ENCODE data around the gene TRAPPC4. TPM values are rescaled to one million over a fixed set of nuclear protein-coding genes. Genes with fewer than 3 reads are reported as not detected.

The TRAPPC4 gene
- total RNA-seq, 5 donors from 2014 or later (not counting 1 experiment from before 2014, with no cell fraction given) = 65.0 to 78.5 (median 74.3) TPM

DNA sequence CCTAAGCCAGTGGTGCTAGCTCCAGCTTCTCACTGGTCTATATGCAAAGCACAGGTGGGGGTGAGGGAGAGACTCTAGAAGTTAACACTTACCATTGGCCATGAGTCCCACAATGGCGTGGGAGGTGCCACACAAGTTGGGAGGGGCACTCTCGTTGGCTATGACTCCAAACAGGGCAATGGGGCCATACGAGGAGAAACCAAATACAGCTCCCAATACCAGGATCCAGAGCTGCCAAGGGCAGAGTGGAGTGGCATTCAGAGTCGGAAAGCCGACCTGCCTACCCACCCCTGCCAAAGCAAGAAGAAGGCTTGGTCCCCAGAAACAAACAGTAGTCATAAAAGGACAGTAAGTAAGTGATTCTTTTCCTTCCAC is 6.5 kb downstream of the TRAPPC4 start:
- DNase-seq = no peak
- Mint-ChIP-seq H3K27ac (peak overlapping the region in 1 of 2 donors; percentile 75), H3K4me3 (no peak overlapping the region), H3K36me3 (peaks cover 30% of the 10 kb centered on the region), H3K27me3 (no peaks in the 10 kb centered on the region), H3K9me3 (no peaks in the 10 kb centered on the region), H3K4me1 (peaks cover 37 to 59% (median 52%) of the 10 kb centered on the region in 3 donors)
- Histone ChIP-seq H3K27ac (ENCODE audit: low read length) (no peak overlapping the region), H3K36me3 (ENCODE audit: control insufficient read depth in 2 of 2, extremely low read depth in 1 of 2, insufficient read depth in 1 of 2, low read length in 1 of 2) (peaks cover 5 to 59% of the 10 kb centered on the region in 2 donors), H3K27me3 (replicated peaks in 1 of 2; ENCODE audit: control insufficient read depth in 2 of 2, extremely low read depth in 1 of 2, insufficient read depth in 2 of 2, low read length in 1 of 2) (no peaks in the 10 kb centered on the region), H3K4me3 (ENCODE audit: control insufficient read depth in 1 of 2, extremely low read depth in 1 of 2, low read length in 1 of 2) (no peak overlapping the region), H3K4me1 (ENCODE audit: control insufficient read depth in 1 of 2, extremely low read depth in 1 of 2, insufficient read depth in 2 of 2, low read length in 2 of 2) (peaks cover 1 to 42% of the 10 kb centered on the region in 2 experiments), H3K9me3 (no peaks in the 10 kb centered on the region)
- no CpG with 5 or more reads among the region's 5 CpGs for WGBS (ENCODE audit: insufficient coverage)
- no peak for ATAC-seq (replicated peaks in 1 of 4)
- POLR2A ChIA-PET = interaction anchor here in 1 of 2 donors (0.5 kb wide), 1 partner anchor 27 kb away, joined by 3 read pairs; the partner anchor contains the start of gene CENATAC
- CTCF ChIA-PET = no interaction called here

DNA sequence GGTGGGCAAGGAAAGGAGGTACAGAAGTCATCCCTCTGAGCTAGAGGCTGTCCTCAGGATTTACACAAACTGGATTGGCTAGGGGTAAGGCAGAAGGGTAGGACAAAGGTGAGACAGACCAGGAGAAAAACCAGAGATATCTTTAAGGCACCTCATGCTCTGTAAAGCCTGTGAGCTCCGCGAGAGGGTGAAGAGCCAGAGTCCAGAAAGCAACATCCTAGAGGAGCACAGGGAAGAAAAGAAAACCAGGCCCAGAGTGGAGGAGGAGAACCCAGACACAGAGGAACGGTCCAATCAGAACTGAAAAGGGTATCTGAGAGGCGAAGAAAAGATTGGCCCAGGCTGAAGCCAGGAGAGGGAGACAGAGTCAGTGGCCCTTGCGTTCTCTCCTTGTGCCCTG is 7.0 kb downstream of the TRAPPC4 start:
- ATAC-seq (replicated peaks in 1 of 4) (no peak), DNase-seq (no peak)
- Histone ChIP-seq H3K36me3 (ENCODE audit: control insufficient read depth in 2 of 2, extremely low read depth in 1 of 2, insufficient read depth in 1 of 2, low read length in 1 of 2) (peaks cover 5 to 55% of the 10 kb centered on the region in 2 donors), H3K27ac (ENCODE audit: low read length) (no peak overlapping the region), H3K27me3 (replicated peaks in 1 of 2; ENCODE audit: control insufficient read depth in 2 of 2, extremely low read depth in 1 of 2, insufficient read depth in 2 of 2, low read length in 1 of 2) (no peaks in the 10 kb centered on the region), H3K4me1 (ENCODE audit: control insufficient read depth in 1 of 2, extremely low read depth in 1 of 2, insufficient read depth in 2 of 2, low read length in 2 of 2) (peaks cover 0 to 38% of the 10 kb centered on the region in 2 experiments), H3K9me3 (no peaks in the 10 kb centered on the region), H3K4me3 (ENCODE audit: control insufficient read depth in 1 of 2, extremely low read depth in 1 of 2, low read length in 1 of 2) (no peak overlapping the region)
- peak overlapping the region; percentile 34 for H3K27ac Mint-ChIP-seq
- POLR2A ChIA-PET = no interaction called here
- H3K4me1 Mint-ChIP-seq = peaks cover 35 to 55% (median 48%) of the 10 kb centered on the region in 3 donors
- CTCF ChIA-PET = no interaction called here
- no peaks in the 10 kb centered on the region for H3K9me3 Mint-ChIP-seq
- H3K36me3 Mint-ChIP-seq = peaks cover 29% of the 10 kb centered on the region
- WGBS (ENCODE audit: insufficient coverage) = 93% methylated on average over 4 of the region's 5 CpGs
- H3K4me3 Mint-ChIP-seq = no peak overlapping the region
- H3K27me3 Mint-ChIP-seq = no peaks in the 10 kb centered on the region

DNA sequence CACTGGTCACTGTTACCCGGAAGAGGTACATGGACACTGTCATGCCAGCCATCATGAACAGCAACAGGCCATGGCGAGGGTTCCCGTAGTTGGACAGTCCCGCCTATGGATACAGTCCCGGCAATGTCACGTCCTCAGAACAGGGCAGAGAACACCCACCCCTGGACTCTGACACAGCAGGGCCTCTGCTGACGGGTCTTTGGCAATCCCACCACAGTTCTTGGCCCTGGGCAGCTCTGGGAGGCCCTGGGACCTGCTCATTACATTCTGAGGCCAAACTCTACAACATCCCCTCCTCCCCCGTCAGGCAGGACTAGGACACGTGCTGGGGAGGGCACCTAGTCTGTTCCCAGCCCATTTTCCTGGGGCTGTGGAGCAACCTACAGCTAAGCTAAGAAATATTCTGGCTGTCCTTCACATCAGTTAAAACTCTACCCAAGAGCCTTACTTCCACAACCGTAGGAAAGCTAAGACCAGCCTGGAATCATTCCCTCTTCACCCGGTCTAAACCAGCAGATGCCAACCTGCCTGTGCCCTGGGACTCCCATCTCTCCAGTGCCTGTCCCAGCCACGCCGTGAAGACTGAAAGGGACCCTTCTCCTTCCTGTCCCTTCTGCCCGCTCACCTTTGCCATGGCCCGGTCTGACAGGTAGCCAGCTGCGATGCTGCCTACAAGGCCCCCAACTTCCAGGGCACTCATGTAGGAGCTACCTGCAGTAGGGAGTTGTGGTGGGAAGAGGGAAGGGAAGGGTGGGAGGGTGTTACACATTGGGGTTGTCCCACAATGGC is 7.6 kb downstream of the TRAPPC4 start:
- no peaks in the 10 kb centered on the region for H3K27me3 ChIP-seq (replicated peaks in 1 of 2; ENCODE audit: control insufficient read depth in 2 of 2, extremely low read depth in 1 of 2, insufficient read depth in 2 of 2, low read length in 1 of 2)
- WGBS (ENCODE audit: insufficient coverage) = 97% methylated on average over 14 of the region's 16 CpGs
- H3K27ac Mint-ChIP-seq = peak overlapping the region in 1 of 2 donors; percentile 34

DNA sequence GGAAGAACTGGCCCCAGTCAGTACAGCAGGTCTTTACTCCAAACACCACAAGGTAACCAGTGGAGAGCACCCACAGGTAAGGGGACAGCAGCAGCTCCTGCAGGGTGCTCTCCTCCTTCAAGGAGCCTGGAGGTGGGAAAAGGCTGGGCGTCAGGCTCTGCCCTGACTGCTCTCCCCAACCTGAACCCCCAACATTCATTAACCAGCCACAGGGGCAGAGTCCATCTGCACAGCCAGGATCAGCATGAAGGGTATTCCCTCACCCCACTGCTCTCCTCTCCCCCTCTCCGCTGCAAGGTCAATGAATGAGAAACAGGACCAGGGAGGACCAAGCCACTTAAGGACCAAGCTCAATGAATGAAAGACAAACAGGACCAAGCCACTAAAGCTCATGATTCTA is 8.4 kb downstream of the TRAPPC4 start:
- H3K27ac Mint-ChIP-seq = peak overlapping the region in 1 of 2 donors; percentile 17
- H3K36me3 Mint-ChIP-seq = peaks cover 20% of the 10 kb centered on the region
- ATAC-seq (replicated peaks in 1 of 4) = no peak
- ChIA-PET POLR2A (no interaction called here), CTCF (no interaction called here)
- no peaks in the 10 kb centered on the region for H3K9me3 Mint-ChIP-seq
- no peak overlapping the region for H3K4me3 Mint-ChIP-seq
- H3K27me3 Mint-ChIP-seq = no peaks in the 10 kb centered on the region
- no peak overlapping the region for H3K27ac ChIP-seq (ENCODE audit: low read length)
- H3K36me3 ChIP-seq (ENCODE audit: control insufficient read depth in 2 of 2, extremely low read depth in 1 of 2, insufficient read depth in 1 of 2, low read length in 1 of 2) = peaks cover 5 to 44% of the 10 kb centered on the region in 2 donors
- H3K9me3 ChIP-seq = no peaks in the 10 kb centered on the region
- DNase-seq = no peak
- peaks cover 0 to 34% of the 10 kb centered on the region in 2 experiments for H3K4me1 ChIP-seq (ENCODE audit: control insufficient read depth in 1 of 2, extremely low read depth in 1 of 2, insufficient read depth in 2 of 2, low read length in 2 of 2)
- H3K4me1 Mint-ChIP-seq = peaks cover 25 to 45% (median 38%) of the 10 kb centered on the region in 3 donors
- no CpG with 5 or more reads among the region's 2 CpGs for WGBS (ENCODE audit: insufficient coverage)
- no peaks in the 10 kb centered on the region for H3K27me3 ChIP-seq (replicated peaks in 1 of 2; ENCODE audit: control insufficient read depth in 2 of 2, extremely low read depth in 1 of 2, insufficient read depth in 2 of 2, low read length in 1 of 2)
- no peak overlapping the region for H3K4me3 ChIP-seq (ENCODE audit: control insufficient read depth in 1 of 2, extremely low read depth in 1 of 2, low read length in 1 of 2)

More for the DNA sequence above, 7.6 kb downstream of the TRAPPC4 start:
- CTCF ChIA-PET = interaction anchor here in 1 of 2 donors (0.6 kb wide), 1 partner anchor 34 kb away, joined by 3 read pairs; no protein-coding TSS in a partner anchor
- Histone ChIP-seq H3K9me3 (no peaks in the 10 kb centered on the region), H3K4me3 (ENCODE audit: control insufficient read depth in 1 of 2, extremely low read depth in 1 of 2, low read length in 1 of 2) (no peak overlapping the region), H3K36me3 (ENCODE audit: control insufficient read depth in 2 of 2, extremely low read depth in 1 of 2, insufficient read depth in 1 of 2, low read length in 1 of 2) (peaks cover 5 to 52% of the 10 kb centered on the region in 2 donors), H3K4me1 (ENCODE audit: control insufficient read depth in 1 of 2, extremely low read depth in 1 of 2, insufficient read depth in 2 of 2, low read length in 2 of 2) (peaks cover 0 to 36% of the 10 kb centered on the region in 2 experiments), H3K27ac (ENCODE audit: low read length) (no peak overlapping the region)
- H3K36me3 Mint-ChIP-seq = peaks cover 28% of the 10 kb centered on the region
- no peak for ATAC-seq (replicated peaks in 1 of 4)
- H3K9me3 Mint-ChIP-seq = no peaks in the 10 kb centered on the region
- no peak for DNase-seq
- H3K4me1 Mint-ChIP-seq = peaks cover 33 to 48% (median 46%) of the 10 kb centered on the region in 3 donors
- POLR2A ChIA-PET = no interaction called here
- no peaks in the 10 kb centered on the region for H3K27me3 Mint-ChIP-seq
- no peak overlapping the region for H3K4me3 Mint-ChIP-seq

DNA sequence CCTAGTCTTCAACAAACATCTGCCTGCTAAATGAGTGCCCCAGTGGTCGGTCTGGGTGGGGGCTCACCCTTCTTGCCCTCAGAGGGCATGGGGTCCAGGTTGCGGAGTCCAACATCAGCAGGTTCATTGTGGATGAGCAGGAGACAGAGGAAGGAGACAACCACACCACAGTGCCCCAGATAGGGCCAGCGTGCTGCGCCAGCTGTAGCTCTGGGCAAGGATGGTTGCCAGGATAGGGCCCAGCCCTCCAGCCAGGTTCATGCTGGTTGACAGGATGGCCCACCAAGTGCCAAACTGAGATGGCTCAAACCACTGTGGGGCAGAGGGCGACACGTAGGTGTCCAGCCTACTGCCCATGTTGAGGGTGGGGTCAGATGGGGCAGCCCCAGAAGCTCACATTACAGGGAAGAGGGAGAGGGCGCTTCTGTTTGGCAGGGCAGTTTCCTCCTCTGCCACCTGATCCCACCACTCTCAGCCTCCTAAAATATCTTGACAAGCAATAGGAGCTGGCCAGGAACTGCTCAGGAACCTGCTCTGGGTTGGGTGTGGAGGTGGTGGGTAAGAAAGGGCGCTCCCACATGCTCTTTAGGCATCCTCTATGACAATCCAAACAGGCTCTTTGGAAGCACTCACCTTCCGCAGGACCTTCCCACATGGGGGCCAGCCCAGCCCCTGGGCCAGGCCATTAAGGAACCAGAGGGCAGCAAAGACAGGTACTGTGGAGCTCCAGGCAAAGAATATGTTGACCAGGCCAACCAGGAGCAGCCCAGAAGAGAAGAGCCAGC is 9.2 kb downstream of the TRAPPC4 start:
- Histone ChIP-seq H3K36me3 (ENCODE audit: control insufficient read depth in 2 of 2, extremely low read depth in 1 of 2, insufficient read depth in 1 of 2, low read length in 1 of 2) (peaks cover 5 to 37% of the 10 kb centered on the region in 2 donors), H3K27ac (ENCODE audit: low read length) (no peak overlapping the region), H3K4me1 (ENCODE audit: control insufficient read depth in 1 of 2, extremely low read depth in 1 of 2, insufficient read depth in 2 of 2, low read length in 2 of 2) (peaks cover 0 to 34% of the 10 kb centered on the region in 2 experiments), H3K27me3 (replicated peaks in 1 of 2; ENCODE audit: control insufficient read depth in 2 of 2, extremely low read depth in 1 of 2, insufficient read depth in 2 of 2, low read length in 1 of 2) (no peaks in the 10 kb centered on the region), H3K4me3 (ENCODE audit: control insufficient read depth in 1 of 2, extremely low read depth in 1 of 2, low read length in 1 of 2) (no peak overlapping the region), H3K9me3 (no peaks in the 10 kb centered on the region)
- Mint-ChIP-seq H3K36me3 (peaks cover 20% of the 10 kb centered on the region), H3K4me3 (peak overlapping the region in 1 of 3 donors; percentile 6), H3K27ac (peak overlapping the region in 1 of 2 donors; percentile 55), H3K27me3 (no peaks in the 10 kb centered on the region), H3K9me3 (no peaks in the 10 kb centered on the region), H3K4me1 (peaks cover 23 to 41% (median 36%) of the 10 kb centered on the region in 3 donors)
- ChIA-PET CTCF (no interaction called here), POLR2A (no interaction called here)
- no peak for DNase-seq
- ATAC-seq (replicated peaks in 1 of 4) = no peak
- 100% methylated on average over 1 of the region's 9 CpGs for WGBS (ENCODE audit: insufficient coverage)

DNA sequence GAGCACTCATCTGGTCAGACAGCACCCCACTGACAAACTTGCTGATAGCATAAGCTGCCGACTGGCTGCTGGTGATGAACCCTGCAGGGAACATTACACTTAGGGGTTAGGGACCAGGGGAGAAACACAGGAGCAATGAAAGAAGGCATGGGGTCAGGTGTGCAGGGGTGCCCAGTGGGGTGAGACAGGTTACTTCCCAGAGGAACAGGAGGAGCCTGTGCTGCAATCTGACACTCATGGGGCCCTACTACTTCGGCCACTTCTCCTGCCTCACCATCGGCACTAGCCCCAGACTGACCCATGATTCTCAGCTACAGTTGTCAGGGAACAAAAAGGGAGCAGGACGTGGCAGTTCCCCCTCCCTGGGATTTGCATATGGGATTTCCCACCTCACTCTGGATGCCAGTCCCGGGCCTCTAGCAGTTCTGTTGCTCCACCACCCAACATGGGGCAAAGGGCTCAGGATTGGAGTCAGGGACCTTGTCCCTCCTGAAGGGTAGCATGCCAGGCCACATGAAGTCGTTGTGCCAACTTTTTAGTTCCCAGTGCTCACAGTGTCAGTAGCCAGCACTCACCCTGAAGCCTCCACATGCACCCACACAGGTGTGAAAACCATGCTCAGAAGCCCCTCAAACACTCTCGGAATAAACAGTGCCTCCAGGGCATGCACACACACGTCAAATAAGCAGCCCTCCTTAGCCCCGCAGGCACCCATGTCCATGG is 9.9 kb downstream of the TRAPPC4 start:
- H3K27me3 Mint-ChIP-seq = no peaks in the 10 kb centered on the region
- Histone ChIP-seq H3K9me3 (no peaks in the 10 kb centered on the region), H3K4me1 (ENCODE audit: control insufficient read depth in 1 of 2, extremely low read depth in 1 of 2, insufficient read depth in 2 of 2, low read length in 2 of 2) (peaks cover 0 to 34% of the 10 kb centered on the region in 2 experiments), H3K27ac (ENCODE audit: low read length) (peak overlapping the region; percentile 72), H3K27me3 (replicated peaks in 1 of 2; ENCODE audit: control insufficient read depth in 2 of 2, extremely low read depth in 1 of 2, insufficient read depth in 2 of 2, low read length in 1 of 2) (no peaks in the 10 kb centered on the region), H3K36me3 (ENCODE audit: control insufficient read depth in 2 of 2, extremely low read depth in 1 of 2, insufficient read depth in 1 of 2, low read length in 1 of 2) (peaks cover 5 to 30% of the 10 kb centered on the region in 2 donors), H3K4me3 (ENCODE audit: control insufficient read depth in 1 of 2, extremely low read depth in 1 of 2, low read length in 1 of 2) (no peak overlapping the region)
- H3K4me3 Mint-ChIP-seq = peak overlapping the region; percentile 72 to 87 (median 78)
- WGBS (ENCODE audit: insufficient coverage) = 93% methylated on average over 9 of the region's 9 CpGs
- peaks cover 16% of the 10 kb centered on the region for H3K36me3 Mint-ChIP-seq
- POLR2A ChIA-PET = no interaction called here
- CTCF ChIA-PET = no interaction called here
- ATAC-seq (replicated peaks in 1 of 4) (no peak), DNase-seq (no peak)
- H3K4me1 Mint-ChIP-seq = peaks cover 19 to 37% (median 31%) of the 10 kb centered on the region in 3 donors
- H3K9me3 Mint-ChIP-seq = no peaks in the 10 kb centered on the region
- peak overlapping the region; percentile 57 to 84 for H3K27ac Mint-ChIP-seq
